IPS-18c (cell line): Measurements from ENCODE around the gene TBKBP1.
"Not testable (repeated sequence)": the region's sequence is repeated elsewhere in the genome, so short reads cannot be mapped to it uniquely, and the experiment has no call there.

Experiments
- H3K4me3 ChIP-seq: 2 replicates; pipeline ENCODE4 v1.7.0; 2013; ENCODE audit warnings: low read depth, mild to moderate bottlenecking, low read length, moderate library complexity; ENCODE audit not compliant: insufficient read depth
- H3K9me3 ChIP-seq: one replicate; pipeline ENCODE4 v1.6.1; 2013; ENCODE audit warnings: mild to moderate bottlenecking, low read length, moderate library complexity; ENCODE audit not compliant: control insufficient read depth, insufficient read depth

The TBKBP1 gene

DNA sequence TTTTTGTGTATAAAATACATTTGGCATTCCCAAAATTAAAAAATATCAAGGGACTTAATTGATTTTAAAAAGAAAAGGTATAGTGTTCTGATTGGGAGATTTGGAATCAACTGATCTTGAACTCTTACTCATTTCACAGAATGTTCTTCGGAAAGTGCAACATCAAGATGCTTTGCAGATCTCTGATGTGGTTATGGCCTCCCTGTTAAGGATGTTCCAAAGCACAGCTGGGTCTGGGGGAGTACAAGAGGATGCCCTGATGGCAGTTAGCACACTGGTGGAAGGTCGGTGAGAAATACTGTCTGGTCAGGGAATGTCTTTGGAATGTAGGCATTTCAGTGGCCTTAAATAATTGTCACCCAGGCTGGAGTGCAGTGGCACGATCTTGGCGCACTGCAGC lies 19.5 kb upstream of the TBKBP1 start:
- H3K9me3 ChIP-seq, result no peaks in the 10 kb centered on the region
- H3K4me3 ChIP-seq, result no peak overlapping the region

DNA sequence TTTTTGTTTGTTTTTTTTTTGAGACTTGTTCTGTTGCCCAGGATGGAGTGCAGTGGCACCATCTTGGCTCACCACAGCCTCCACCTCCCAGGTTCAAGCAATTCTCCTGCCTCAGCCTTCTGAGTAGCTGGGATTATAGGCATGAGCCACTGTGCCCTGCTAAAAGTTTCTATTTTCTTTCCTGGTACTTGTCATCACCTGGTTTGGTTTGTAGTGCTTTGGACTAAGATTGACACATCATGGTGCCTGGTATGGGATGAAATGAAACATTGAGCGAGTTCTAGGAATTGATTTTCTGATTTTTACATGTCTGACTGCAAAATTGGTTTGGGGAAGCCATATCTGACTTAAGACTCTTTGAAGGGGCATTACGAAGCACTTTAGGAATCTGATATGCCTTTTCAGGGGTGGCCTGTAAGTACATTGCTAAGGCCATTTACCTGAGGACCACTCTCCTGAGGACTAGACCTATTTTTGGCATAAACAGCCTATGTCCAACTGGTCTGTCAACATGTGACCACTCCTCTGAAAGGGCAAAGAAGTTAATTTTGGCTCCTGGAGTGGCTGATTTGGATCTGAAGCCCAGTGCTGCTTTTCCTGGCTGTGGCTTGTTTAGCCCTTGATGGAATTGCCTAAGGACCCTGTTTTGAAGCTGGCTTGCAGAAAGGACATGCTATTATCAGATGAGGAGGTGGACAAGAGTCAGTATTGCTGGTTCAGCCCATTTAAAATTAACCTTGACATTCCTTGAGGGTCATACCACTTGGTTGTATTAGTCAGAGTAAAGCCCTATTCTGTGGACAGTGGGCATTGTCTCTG lies 18.4 kb upstream of the TBKBP1 start:
- Histone ChIP-seq H3K4me3 (no peak overlapping the region; the same call in 1 of the 2 replicates), H3K9me3 (no peaks in the 10 kb centered on the region)

- Histone ChIP-seq H3K4me3 (no peak overlapping the region), H3K9me3 (no peaks in the 10 kb centered on the region)
These were observed 17.8 kb upstream of the TBKBP1 start for GRCh38 chr17:47676199-47676472.

DNA sequence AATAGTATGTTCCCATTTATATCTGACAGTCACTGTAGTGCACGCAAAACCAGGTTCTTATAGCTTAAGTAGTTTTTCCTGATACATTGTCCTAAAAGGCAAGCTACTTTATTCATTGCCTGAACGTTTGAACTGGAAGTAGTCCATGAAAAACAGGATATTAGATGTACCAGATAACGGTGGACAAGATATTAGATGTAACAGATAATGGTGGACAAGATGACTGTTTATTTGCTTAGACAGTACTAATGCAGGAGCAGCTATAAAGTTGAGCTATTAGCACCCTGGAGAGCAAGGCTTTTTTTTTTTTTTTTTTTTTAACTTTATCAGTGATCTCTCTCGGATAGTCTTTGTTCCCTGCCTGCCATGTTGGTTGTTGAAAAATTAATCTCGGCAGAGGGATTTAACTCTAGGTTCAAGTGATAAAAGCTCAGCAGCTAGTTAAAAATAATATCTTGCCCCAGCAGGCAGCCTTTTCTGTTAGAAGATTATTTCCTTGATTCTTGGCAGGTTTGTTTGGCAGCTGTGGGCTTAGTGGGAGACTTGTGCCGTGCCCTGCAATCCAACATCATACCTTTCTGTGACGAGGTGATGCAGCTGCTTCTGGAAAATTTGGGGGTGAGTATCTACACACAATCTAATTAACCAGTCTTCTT lies 17.3 kb upstream of the TBKBP1 start:
- no peak overlapping the region for H3K4me3 ChIP-seq

GRCh38 chr17:47678196-47678595 lies 15.8 kb upstream of the TBKBP1 start:
- Histone ChIP-seq H3K9me3 (no peaks in the 10 kb centered on the region), H3K4me3 (no peak overlapping the region)

More for the DNA sequence above, 17.3 kb upstream of the TBKBP1 start:
- no peaks in the 10 kb centered on the region for H3K9me3 ChIP-seq

- Histone ChIP-seq H3K4me3 (no peak overlapping the region), H3K9me3 (no peaks in the 10 kb centered on the region)
These were observed 11.8 kb upstream of the TBKBP1 start for GRCh38 chr17:47682138-47682537.

- H3K9me3 ChIP-seq, H3K4me3 ChIP-seq: not testable (repeated sequence)
These were observed 11.2 kb upstream of the TBKBP1 start for GRCh38 chr17:47682727-47683126.

- H3K4me3 ChIP-seq, result no peak overlapping the region
- H3K9me3 ChIP-seq, result no peaks in the 10 kb centered on the region
These were observed 9.9 kb upstream of the TBKBP1 start for GRCh38 chr17:47684025-47684424.

- no peaks in the 10 kb centered on the region for H3K9me3 ChIP-seq
- H3K4me3 ChIP-seq, result no peak overlapping the region
These were observed 9.3 kb upstream of the TBKBP1 start for GRCh38 chr17:47684535-47685193.

DNA sequence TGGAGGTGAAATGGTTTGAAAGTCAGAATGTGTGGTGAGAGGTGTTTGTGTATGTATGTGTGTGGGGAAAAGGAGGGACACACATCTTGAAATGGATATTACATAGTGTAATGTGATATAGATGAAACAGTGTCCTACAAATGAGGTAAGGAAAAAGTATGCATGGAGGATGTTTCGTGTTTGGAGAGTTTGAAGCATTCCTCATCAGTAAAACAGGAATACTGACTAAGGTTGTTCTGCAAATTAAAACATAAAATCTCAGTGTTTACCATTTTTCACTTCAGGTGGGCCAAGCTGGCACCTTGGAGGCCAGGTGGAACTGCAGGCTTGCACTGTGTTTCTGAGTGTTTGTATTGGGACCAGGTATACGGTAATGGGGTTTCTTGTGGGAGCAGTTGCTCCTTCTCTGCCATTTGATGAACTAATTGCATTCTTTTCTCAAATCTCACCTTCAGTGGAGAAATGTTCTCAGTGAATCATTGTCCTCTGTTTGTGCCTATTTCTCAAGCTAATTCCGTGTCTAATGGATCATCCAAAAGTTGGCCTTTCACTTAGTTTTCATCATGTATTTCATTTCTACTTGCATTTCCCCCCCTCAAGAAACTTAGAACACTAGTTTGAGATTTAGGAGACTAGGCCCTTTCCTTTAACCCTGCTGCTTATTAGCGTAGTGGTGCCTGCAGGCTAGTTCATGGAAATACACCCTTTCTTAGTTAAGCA lies 8.2 kb upstream of the TBKBP1 start:
- H3K4me3 ChIP-seq, result no peak overlapping the region
- no peaks in the 10 kb centered on the region for H3K9me3 ChIP-seq

GRCh38 chr17:47686276-47686635 lies 7.7 kb upstream of the TBKBP1 start:
- Histone ChIP-seq H3K4me3 (no peak overlapping the region), H3K9me3 (no peaks in the 10 kb centered on the region)

DNA sequence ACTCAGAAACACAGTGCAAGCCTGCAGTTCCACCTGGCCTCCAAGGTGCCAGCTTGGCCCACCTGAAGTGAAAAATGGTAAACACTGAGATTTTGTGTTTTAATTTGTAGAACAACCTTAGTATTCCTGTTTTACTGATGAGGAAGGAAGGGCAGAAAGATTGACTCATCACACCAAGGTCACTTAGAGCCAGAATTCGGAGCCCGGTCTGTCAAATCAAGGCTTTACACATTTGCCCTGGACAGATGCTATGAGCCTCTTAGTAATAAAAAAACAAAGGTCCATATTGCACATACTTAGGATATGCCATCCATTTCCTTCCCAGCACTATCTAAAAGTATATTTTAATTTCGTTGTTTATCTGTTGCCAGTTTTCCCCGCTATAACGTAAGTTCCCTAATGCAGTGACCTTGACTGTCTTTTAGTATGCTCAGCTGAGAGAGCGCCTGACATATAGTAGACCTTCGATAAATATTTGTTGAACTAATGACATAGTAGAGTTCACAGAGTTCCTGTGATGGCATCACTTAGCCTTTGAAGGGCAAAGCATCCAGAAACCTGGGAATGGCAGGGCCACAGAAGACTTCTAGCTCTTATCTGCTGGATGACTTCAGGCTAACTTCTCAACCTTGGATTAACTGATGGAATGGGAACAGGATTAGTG lies 7.2 kb upstream of the TBKBP1 start:
- Histone ChIP-seq H3K4me3 (no peak overlapping the region), H3K9me3 (no peaks in the 10 kb centered on the region)

DNA sequence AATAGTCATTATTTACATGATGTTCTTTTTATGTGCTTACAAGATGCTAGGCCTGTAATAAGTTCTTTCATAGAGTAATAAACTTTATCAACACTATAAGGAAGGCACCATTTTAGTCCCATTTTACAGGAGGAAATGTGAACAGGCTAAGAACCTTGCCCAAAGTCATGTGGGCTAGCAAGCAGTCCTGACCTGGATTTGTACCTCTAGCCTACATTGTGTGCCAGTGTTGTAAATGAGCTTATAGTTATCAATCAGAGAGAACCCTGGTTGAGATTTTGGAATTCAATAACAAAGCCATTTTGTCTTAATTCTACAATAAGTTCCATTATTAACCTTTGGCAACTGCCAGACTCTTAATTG lies 6.7 kb upstream of the TBKBP1 start:
- Histone ChIP-seq H3K9me3 (no peaks in the 10 kb centered on the region), H3K4me3 (no peak overlapping the region)

GRCh38 chr17:47687748-47688147 lies 6.2 kb upstream of the TBKBP1 start:
- Histone ChIP-seq H3K4me3 (no peak overlapping the region), H3K9me3 (no peaks in the 10 kb centered on the region)

GRCh38 chr17:47690121-47690520 lies 3.8 kb upstream of the TBKBP1 start:
- Histone ChIP-seq H3K4me3 (no peak overlapping the region; the same call in 1 of the 2 replicates), H3K9me3 (no peaks in the 10 kb centered on the region)

DNA sequence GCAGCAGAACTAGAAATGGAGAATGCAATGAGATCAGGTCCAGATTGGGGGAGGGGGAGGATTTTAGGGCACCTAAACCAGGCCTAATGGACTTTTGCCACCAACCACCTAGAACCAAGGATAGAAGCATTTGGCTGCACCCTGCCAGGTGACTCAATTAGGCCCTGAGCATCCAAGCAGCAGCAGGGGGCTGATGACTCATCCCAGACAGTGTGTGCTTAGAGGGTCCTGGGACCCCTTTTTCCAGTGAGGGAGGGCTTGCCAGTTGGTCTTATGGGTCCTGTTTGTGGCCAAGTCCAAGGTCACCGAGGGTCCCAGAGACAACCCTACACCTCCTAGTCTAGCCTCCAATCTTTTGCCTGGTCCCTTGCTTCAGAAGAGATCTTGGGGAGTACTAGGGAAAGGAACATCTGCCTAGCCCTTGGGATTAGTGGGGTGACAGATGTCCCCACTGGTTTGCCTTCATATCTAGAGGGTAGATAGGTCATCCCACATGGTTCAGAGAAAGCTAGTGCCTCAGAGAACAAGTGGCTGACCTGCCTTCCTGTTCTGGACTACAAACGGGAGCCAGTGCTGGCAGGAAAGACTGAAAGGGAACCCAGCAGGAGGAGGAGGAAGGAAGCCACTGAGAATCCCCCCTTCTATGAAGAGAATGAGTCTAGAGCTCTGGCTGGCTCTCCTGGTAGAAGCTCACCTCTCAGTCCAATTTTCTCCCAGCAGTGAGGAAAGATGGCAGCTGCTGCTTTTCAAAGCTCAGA lies 1.6 kb upstream of the TBKBP1 start:
- Histone ChIP-seq H3K9me3 (no peaks in the 10 kb centered on the region), H3K4me3 (peak overlapping the region; percentile 34)
